NCI-H1417 (cell line): ENCODE measurements around the gene IFITM2.
A peak's percentile ranks its signal among the peaks of the same experiment; 100 is the strongest.
"Not testable (repeated sequence)": the region's sequence is repeated elsewhere in the genome, so short reads cannot be mapped to it uniquely, and the experiment has no call there.

ENCODE experiments used
- DNase-seq, 3 experiments: peaks; one replicate each; lab custom pipeline; 2025; lab: John Stamatoyannopoulos, UW

IFITM2 gene

GRCh38 chr11:342328-342727 is 34.7 kb downstream of the IFITM2 start:
- DNase-seq = no peak

- no peak for DNase-seq
These were observed 37.4 kb downstream of the IFITM2 start for GRCh38 chr11:344836-345578.

GRCh38 chr11:346529-346928 is 38.9 kb downstream of the IFITM2 start:
- no peak for DNase-seq

GRCh38 chr11:349270-349954 is 41.8 kb downstream of the IFITM2 start:
- not testable (repeated sequence) for DNase-seq

GRCh38 chr11:350033-350722 is 42.6 kb downstream of the IFITM2 start:
- not testable (repeated sequence) for DNase-seq

GRCh38 chr11:350723-351255 is 43.2 kb downstream of the IFITM2 start:
- no peak for DNase-seq

- no peak for DNase-seq
These were observed 43.8 kb downstream of the IFITM2 start for GRCh38 chr11:351411-351810.

- no peak for DNase-seq
These were observed 44.9 kb downstream of the IFITM2 start for GRCh38 chr11:352456-353031.

- DNase-seq = no peak
These were observed 45.7 kb downstream of the IFITM2 start for GRCh38 chr11:353179-353873.

GRCh38 chr11:355581-356458 is 48.2 kb downstream of the IFITM2 start:
- peak in 2 of 3 experiments; percentile 27 to 49 for DNase-seq

- DNase-seq = no peak
These were observed 49.0 kb downstream of the IFITM2 start for GRCh38 chr11:356610-357009.

- no peak for DNase-seq
These were observed 50.0 kb downstream of the IFITM2 start for GRCh38 chr11:357582-357981.

GRCh38 chr11:358129-358800 is 50.6 kb downstream of the IFITM2 start:
- DNase-seq = no peak
